Body of pancreas (tissue), 4 donors: ENCODE results near the gene IL11.

ENCODE experiments used
- POLR2A ChIP-seq, 3 donors: fragments of 450-650 bp; IDR thresholded peaks; one replicate each; pipeline ENCODE4 v1.6.1; 2016; ENCODE audit warnings: antibody characterized with exemption in 3 of 3, mild to moderate bottlenecking in 2 of 3
- TF ChIP-seq, protein P1 (sequence below), 7 experiments: fragments of 450-650 bp in 4 of 7; fragments of 200-600 bp in 3 of 7; sonication (generic) in 3 of 7; IDR thresholded peaks; one replicate each; pipeline ENCODE4 v1.5.1; 2016 to 2019; ENCODE audit warnings: antibody characterized with exemption in 7 of 7

DNA sequence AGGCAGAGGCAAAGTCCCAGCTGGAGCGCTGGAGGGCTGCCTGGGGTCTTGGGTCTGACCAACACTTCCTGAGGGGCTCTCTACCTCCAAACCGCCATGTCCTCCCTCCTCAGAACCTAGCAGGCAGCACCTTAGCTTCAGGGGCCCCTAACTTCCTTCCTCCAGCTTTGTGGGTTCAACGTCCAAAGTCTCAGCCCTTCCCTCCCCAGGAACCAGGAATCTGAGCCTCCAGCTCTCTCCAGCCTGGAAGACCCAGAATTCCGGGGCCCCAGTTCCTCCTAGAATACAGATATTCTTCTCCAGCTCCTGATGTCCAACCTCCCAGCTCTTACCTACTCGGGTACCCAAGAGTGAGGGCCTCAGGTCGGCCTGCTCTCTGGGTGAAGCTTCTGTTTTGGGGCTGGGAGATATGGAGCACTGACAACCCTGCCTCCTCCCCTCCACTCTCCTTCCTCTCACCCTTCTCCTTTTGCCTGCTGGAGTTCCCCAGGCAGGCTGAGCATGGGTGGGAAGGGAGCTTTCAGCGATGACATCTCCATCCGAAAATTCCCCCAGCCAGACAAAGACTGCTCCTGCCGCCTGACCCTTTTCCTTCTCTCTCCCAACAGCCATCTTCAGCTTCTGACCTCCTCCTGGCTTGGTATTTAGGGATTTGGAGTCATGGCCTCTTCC lies 48.7 kb downstream of the IL11 start:
- TF ChIP-seq, protein P1, sequence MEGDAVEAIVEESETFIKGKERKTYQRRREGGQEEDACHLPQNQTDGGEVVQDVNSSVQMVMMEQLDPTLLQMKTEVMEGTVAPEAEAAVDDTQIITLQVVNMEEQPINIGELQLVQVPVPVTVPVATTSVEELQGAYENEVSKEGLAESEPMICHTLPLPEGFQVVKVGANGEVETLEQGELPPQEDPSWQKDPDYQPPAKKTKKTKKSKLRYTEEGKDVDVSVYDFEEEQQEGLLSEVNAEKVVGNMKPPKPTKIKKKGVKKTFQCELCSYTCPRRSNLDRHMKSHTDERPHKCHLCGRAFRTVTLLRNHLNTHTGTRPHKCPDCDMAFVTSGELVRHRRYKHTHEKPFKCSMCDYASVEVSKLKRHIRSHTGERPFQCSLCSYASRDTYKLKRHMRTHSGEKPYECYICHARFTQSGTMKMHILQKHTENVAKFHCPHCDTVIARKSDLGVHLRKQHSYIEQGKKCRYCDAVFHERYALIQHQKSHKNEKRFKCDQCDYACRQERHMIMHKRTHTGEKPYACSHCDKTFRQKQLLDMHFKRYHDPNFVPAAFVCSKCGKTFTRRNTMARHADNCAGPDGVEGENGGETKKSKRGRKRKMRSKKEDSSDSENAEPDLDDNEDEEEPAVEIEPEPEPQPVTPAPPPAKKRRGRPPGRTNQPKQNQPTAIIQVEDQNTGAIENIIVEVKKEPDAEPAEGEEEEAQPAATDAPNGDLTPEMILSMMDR (IDR thresholded peaks at IDR 0.05): no peak
- TF ChIP-seq POLR2A (IDR thresholded peaks at IDR 0.05): no peak
